Kidney epithelial cell (primary cell): Measurements from ENCODE around the gene PBX1. TPM values are rescaled to one million over a fixed set of nuclear protein-coding genes. Genes with fewer than 3 reads are reported as not detected.

Experiments
- DNase-seq: peaks from one replicate; pipeline ENCODE4 v3.0.0-alpha.2; 2010; ENCODE audit warnings: low read depth
- H3K27me3 ChIP-seq: 2 replicates; pipeline ENCODE4 v1.6.0; 2011; ENCODE audit warnings: low read length; ENCODE audit not compliant: control insufficient read depth, insufficient read depth
- H3K36me3 ChIP-seq: 2 replicates; pipeline ENCODE4 v1.5.1; 2011; ENCODE audit warnings: low read length; ENCODE audit not compliant: control insufficient read depth, insufficient read depth
- H3K4me3 ChIP-seq: 2 replicates; pipeline ENCODE4 v1.5.1; 2011; ENCODE audit warnings: low read depth, mild to moderate bottlenecking, control low read depth, low read length
- CTCF ChIP-seq: IDR thresholded peaks from 2 replicates; pipeline ENCODE4 v1.5.1; 2011; ENCODE audit warnings: mild to moderate bottlenecking, moderate library complexity, low read length, control low read depth, inconsistent platforms; ENCODE audit not compliant: insufficient read depth, poor library complexity, severe bottlenecking
- total RNA-seq: library from RNA; depleted of rRNA; stranded (reverse); fragments of >200 nt; gene quantifications from 2 replicates; pipeline ENCODE4 v1.2.3, GENCODE V29; 2015

The PBX1 gene
- total RNA-seq, 1 donor from 2014 or later = 5.7 TPM

DNA sequence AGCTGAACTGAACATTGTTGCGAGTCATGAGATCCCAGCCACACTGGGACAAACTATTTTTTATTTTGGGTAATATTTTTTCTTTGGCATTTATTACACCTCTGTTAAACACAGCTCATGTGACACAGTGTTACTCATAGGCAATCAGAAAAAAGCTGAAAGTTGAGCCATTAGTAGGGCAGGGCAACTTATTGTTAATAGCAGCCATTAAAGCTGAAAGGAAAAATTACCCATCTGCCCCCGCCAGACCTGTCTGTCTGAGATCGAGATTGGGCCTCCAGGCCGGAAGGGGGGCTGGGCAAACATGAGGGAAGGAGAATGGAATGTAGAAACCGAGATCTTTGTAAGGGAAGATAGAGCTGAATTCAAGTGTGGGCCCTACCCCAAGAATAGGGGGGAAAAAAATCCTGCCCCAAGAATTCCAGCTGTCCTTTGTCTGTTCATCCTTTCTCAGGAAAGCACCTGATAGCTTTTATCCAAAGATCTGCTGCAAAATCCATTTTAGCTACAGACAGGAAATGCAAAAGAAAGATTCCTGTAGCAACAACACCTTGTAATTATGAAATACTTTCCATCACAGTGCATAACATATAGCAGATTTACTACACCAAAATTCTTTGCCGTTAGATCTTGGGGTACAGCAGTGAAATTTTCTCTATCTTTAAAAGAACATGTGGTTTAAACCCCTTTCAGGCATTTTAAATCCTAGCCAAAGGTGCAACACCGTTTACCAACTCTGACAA lies 212.8 kb downstream of the PBX1 start:
- H3K4me3 ChIP-seq = no peak overlapping the region
- no peaks in the 10 kb centered on the region for H3K36me3 ChIP-seq
- no peak for TF ChIP-seq CTCF
- H3K27me3 ChIP-seq = no peaks in the 10 kb centered on the region
- peak; percentile 61 for DNase-seq

DNA sequence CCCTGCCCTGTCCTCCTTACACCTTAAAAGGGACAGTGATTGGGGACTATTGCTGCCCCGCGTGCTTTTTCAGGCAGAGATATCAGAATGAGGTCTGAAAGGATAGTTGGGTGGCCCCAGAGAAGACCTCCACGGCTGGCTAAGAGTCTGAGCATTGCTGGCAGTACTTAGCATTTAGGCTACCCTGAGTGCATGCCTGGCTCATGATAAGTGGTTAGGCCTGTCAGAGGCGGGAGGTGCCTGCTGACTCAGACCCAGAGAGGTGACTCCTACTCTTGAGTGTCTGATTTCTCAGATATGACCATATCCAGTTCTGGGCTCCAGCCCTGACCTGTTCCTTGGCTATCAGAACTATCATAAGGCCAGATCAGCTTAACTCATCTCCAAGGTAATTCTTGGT lies 213.7 kb downstream of the PBX1 start:
- no peak for TF ChIP-seq CTCF

DNA sequence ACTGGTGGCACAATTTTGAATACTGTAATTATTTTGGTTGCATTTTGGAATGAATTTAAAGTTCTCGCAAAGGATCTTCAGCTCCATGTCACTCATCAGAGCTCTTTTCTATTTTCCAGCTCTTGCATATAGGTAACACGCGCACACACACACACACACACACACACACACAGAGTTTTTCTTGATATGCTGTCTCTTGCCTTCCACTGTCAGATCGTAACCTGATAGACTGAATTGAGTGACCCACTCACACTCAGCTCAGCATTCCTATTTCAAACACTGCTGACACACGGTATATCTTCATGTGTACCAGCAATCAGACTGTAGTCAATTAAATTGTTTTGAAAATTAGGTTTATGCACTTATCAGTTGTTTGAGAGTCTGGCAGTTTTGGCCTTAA lies 214.1 kb downstream of the PBX1 start:
- TF ChIP-seq CTCF = no peak
- DNase-seq = no peak
- H3K4me3 ChIP-seq = no peak overlapping the region
- H3K36me3 ChIP-seq = no peaks in the 10 kb centered on the region
- H3K27me3 ChIP-seq = no peaks in the 10 kb centered on the region

More for the DNA sequence above, 213.7 kb downstream of the PBX1 start:
- H3K4me3 ChIP-seq = no peak overlapping the region
- H3K36me3 ChIP-seq = no peaks in the 10 kb centered on the region
- DNase-seq = peak; percentile 86
- H3K27me3 ChIP-seq = no peaks in the 10 kb centered on the region

- Histone ChIP-seq H3K27me3 (no peaks in the 10 kb centered on the region), H3K36me3 (no peaks in the 10 kb centered on the region), H3K4me3 (no peak overlapping the region)
- no peak for TF ChIP-seq CTCF
- DNase-seq = no peak
Measured at GRCh38 chr1:164774413-164774812, 215.4 kb downstream of the PBX1 start.

DNA sequence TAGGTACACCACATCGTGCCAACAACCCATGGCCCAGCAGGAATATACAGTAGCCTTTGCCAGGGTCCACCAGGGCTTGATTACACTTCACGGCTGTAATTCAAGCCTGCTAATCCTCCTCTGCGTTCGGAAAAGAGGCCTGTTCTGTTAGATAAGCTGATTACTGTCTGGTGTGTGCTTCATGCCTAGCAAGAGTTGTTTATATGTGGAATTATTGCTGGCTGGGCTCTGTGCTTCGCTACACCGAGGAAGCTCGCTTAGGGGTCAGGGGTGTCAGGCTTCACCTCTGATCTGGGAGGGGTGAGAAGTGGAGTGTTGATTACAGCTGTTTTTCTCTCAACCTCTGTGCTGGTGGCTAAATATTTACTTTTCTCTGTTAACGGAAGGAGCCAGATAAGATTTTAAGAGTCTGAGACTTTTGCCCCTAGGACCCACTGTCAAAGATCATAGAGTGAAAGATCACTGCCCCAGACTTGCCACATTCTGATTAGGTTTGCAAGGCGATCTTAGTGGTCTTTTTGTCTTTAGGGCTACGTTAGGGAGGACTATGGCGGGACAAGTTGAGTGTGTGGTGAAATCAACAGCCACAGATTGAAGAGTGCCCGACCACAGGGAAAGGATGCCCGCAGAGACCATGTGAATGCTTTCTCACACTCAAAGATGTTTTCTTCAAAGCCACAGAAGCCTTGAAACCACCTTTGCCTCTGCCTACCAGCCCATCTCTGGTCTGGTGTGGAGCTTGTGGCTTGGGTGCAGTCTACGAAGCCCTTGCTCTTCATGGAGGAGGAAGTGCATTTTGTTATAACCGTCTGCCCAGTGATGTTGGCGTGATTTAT lies 216.1 kb downstream of the PBX1 start:
- Histone ChIP-seq H3K4me3 (no peak overlapping the region), H3K36me3 (no peaks in the 10 kb centered on the region), H3K27me3 (no peaks in the 10 kb centered on the region)
- TF ChIP-seq CTCF = no peak
- DNase-seq = no peak
